ENCODE results near the gene DYRK1B.

The DYRK1B gene

GRCh38 chr19:39807846-39808364, 26.1 kb downstream of the DYRK1B start:
- DNase-seq: no peak

DNA sequence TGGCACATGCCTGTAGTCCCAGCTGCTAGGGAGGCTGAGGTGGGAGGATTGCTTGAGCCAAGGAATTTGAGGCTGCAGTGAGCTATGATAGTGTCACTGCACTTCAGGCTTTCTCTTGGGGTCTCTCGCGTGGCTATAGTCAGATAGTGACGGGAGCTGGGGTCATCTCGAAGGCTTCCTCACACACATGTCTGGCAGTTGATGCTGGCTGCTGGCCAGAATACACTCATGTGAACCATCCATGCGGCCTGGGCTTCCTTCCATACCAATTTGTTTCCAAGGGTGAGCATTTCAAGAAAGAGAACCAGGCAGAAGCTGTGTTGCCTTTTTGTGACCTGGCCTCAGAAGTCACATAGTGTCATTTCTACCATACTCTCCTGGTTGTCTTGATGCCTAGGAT, 28.9 kb downstream of the DYRK1B start:
- DNase-seq: no peak

- peak; percentile 56 for DNase-seq
Observed at GRCh38 chr19:39802958-39803357, 31.0 kb downstream of the DYRK1B start.

GRCh38 chr19:39797083-39797482, 36.9 kb downstream of the DYRK1B start:
- DNase-seq: no peak

DNA sequence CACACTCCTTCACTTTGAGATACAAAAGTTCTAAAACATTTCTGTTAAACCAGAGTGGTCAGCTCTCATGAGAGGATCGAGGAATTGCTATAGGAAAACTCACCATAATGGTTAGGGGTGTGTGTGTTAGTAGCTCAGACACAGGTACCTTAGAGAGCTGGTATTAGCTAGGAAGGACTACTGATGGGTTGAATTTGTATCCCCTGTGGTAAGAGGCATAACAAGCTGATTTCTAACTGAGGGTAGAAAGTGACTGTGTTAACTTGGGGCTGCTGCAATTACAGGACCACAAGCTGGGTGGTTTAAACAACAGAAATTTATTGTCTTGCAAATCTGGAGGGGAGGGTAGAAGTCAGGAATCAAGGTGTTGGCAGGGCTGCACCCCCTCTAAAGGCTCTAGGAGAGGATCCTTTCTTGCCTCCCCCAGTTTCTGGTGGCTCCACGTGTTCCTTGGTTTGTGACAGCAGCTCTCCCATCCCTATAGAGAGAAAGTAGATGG, 37.9 kb downstream of the DYRK1B start:
- DNase-seq: no peak

DNA sequence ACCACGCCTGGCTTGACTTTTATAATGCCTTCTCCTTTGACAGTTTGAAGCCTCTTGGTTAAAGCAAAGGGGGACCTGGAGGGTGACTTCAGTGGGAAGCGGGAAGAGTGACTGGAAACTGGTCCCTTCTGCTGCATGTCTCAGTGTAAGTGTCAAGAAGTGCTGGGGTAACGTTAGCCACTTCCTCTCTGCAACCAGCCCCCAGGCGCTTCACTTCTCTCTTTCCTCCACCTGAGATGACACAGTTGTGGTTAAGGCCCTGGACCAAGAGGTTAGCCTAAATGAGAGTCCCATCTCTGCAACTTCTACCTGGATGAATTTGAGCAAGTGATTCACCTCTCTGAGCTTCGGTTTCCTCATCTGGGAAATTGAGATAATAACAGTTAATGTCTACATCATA, 39.0 kb downstream of the DYRK1B start:
- no peak for DNase-seq

GRCh38 chr19:39792999-39793546, 40.9 kb downstream of the DYRK1B start:
- peak; percentile 83 for DNase-seq

DNA sequence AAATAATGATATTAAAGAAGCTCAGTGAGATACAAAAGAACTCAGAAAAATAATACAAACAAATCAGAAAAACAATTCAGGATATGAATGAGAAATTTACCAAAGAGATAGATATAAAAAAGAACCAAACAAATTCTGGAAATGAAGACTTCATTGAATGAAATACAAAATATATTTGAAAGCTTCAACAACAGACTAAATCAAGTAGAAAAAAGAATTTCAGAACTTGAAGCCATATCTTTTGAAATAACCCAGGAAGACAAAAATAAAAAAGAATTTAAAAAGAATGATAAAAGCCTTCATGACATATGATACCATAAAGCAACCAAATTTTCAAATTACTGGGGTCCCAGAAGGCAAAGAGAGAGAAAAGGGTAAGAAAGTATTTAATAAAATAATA, 45.7 kb downstream of the DYRK1B start:
- no peak for DNase-seq

DNA sequence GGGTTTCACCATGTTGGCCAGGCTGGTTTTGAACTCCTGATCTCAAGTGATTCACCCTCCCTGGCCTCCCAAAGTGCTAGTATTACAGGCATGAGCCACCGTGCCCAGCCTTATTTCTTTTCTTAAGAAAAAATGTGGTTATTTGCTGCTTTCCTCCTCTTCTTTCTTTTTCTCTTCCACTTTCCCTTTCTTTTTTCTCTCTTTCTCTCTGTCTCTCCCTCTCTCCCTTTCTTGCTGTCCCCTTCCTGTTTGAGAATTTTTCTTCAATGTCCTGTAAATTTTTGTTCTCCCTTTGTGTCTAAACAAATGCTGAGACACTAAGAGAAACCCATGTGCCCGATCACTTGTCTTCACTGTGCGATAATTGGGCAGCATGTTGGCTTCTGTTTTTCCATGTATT, 53.1 kb downstream of the DYRK1B start:
- no peak for DNase-seq

GRCh38 chr19:39778763-39779162, 55.2 kb downstream of the DYRK1B start, which contains the start of gene LEUTX:
LEUTX (plus strand) TSS chr19:39778854; CDS start chr19:39778921, 67 bp downstream.
- no peak for DNase-seq

Data from NCI-H2171 (cell line).